GM12874 (cell line): ENCODE data around the gene GPR39.

Experiments used
- TF ChIP-seq, protein P1 (sequence below): IDR thresholded peaks from 2 replicates; pipeline ENCODE4 v1.5.1; 2011; ENCODE audit warnings: low read depth, mild to moderate bottlenecking, control low read depth, low read length, moderate library complexity; ENCODE audit not compliant: insufficient read depth

Gene GPR39

DNA sequence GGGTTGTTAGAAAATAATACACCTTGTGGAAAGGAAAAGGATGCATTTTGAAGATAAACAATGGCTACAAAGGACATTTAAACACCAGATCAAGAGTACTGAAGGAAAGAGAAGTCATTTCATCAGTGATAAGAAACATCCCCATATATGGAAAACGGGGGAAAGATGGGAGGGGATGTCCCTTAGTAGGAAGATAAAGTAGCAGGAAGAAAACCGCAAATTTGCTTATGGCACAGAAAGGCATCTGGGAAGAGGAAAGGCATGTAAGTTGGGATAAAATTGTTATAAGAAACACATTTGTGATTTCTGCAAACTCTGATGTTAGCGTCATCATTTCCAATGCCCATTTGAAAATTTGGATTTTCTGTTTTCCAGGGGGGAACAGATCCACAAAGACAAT, 263.9 kb downstream of the GPR39 start:
- TF ChIP-seq, protein P1, sequence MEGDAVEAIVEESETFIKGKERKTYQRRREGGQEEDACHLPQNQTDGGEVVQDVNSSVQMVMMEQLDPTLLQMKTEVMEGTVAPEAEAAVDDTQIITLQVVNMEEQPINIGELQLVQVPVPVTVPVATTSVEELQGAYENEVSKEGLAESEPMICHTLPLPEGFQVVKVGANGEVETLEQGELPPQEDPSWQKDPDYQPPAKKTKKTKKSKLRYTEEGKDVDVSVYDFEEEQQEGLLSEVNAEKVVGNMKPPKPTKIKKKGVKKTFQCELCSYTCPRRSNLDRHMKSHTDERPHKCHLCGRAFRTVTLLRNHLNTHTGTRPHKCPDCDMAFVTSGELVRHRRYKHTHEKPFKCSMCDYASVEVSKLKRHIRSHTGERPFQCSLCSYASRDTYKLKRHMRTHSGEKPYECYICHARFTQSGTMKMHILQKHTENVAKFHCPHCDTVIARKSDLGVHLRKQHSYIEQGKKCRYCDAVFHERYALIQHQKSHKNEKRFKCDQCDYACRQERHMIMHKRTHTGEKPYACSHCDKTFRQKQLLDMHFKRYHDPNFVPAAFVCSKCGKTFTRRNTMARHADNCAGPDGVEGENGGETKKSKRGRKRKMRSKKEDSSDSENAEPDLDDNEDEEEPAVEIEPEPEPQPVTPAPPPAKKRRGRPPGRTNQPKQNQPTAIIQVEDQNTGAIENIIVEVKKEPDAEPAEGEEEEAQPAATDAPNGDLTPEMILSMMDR: no peak

DNA sequence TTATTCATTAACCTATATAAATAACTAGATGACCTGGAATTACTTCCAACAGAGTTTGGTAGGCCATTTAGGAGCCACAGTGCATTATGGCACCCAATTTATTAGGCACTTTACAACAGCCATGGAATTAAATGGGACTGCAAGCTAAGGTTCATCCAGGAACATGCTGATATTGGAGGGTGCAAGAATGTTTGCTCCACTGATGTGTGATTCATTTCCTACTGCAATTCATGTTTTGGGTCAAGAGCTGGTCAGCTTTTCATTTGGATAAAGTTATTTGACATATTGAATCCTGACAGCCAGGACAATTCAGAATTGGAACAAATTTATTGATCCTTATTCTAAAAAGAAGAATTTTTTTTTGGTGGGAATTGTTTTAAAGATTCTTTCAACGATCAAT, 265.2 kb downstream of the GPR39 start:
- TF ChIP-seq, protein P1: no peak

DNA sequence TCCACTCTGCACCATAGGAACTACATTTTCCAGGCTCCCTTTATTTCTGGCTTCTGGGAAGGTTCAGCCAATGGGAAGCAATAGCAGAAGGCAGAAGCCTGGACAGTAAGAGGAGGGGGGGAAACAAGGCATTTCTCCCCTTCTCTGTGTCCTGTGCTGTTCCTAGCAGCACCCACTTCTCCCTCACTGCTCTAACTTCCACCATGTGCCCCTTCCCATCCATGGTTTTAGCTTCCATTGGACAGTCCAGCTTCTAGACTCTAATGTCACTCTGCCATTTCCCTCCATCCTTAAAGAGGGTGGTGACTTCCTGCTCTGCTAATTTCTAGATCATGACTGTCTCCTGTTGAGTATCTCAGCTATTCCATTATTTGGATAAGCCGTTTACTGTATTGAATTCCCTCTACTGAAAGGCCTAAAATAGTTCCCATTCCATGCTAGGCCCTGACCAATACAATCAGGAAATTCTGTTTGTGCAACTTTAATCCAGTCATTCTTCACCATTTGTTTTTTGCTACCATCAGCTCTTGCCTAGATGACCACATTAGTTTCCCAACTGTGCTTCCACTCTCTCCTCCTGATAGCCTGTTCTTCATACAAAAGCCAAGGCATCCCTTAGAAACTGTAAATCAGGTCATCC, 274.2 kb downstream of the GPR39 start:
- TF ChIP-seq, protein P1: no peak

DNA sequence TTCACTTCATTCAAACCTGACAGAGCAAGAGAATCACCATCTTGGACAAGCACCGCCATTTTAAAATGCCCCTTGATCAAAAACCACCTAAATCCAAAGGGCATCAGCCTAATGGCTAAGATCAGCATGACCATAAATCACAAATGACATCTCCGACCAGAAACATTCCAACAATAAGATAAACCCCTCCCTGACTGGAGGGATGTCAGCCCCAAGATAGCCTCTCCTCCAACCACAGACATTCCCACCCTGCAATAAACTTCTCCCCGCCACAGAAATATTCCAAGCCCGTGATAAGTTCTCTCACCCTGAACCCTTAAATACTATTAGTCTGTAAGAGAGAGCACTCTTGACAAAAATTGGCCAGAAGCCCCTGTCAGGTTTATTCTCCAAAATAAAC, 275.0 kb downstream of the GPR39 start:
- TF ChIP-seq, protein P1: no peak

DNA sequence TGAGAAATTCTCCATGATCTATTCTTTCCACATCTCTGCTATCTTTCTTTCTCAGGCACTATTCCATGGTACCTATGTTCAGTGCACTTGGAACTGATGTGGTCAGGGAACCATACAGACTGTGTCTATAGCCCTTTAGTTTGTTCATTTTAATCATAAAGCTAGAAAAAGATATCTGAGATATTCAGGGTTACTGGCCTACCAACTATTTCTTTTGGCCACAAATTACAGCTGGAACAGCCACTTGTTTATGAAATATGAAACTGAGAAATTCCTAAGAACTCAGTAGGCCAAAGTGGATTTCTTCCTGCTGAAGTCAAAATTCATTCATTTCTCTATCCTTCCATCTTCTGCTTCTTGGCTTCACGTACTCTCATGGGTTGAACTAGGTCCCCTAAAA, 276.2 kb downstream of the GPR39 start:
- TF ChIP-seq, protein P1: no peak
